Neutrophil (primary cell): ENCODE results near the gene SRRM5.

Source experiments
- H3K27ac ChIP-seq: fragments of 200-600 bp; sonication (generic); 2 replicates; pipeline ENCODE4 v1.5.1; 2016; ENCODE audit warnings: mild to moderate bottlenecking, moderate library complexity
- H3K27me3 ChIP-seq: fragments of 200-600 bp; sonication (generic); 2 replicates; pipeline ENCODE4 v1.6.0; 2016; ENCODE audit warnings: mild to moderate bottlenecking
- H3K36me3 ChIP-seq: fragments of 200-600 bp; sonication (generic); 2 replicates; pipeline ENCODE4 v1.5.1; 2017
- H3K4me1 ChIP-seq, 2 experiments: fragments of 200-600 bp in 1 of 2; sonication (generic) in 1 of 2; 1 replicate in 1 of 2; 2 replicates in 1 of 2; pipeline versions ENCODE4 v1.5.1 to v1.6.1; 2013 to 2016; ENCODE audit warnings: low read depth in 1 of 2, low read length in 1 of 2, mild to moderate bottlenecking in 1 of 2, moderate library complexity in 1 of 2; ENCODE audit not compliant: control insufficient read depth in 1 of 2, insufficient read depth in 1 of 2
- H3K4me3 ChIP-seq, 2 experiments: fragments of 200-600 bp in 1 of 2; sonication (generic) in 1 of 2; 1 replicate in 1 of 2; 2 replicates in 1 of 2; pipeline ENCODE4 v1.5.1; 2013 to 2016; ENCODE audit warnings: low read depth in 1 of 2, low read length in 1 of 2, mild to moderate bottlenecking in 1 of 2, moderate library complexity in 1 of 2
- H3K9me3 ChIP-seq: fragments of 200-600 bp; sonication (generic); 2 replicates; pipeline ENCODE4 v1.5.1; 2016
- TF ChIP-seq, protein P1 (sequence below): fragments of 200-600 bp; sonication (generic); IDR thresholded peaks from 2 replicates; pipeline ENCODE4 v1.5.1; 2016; ENCODE audit warnings: antibody characterized with exemption

The SRRM5 gene

DNA sequence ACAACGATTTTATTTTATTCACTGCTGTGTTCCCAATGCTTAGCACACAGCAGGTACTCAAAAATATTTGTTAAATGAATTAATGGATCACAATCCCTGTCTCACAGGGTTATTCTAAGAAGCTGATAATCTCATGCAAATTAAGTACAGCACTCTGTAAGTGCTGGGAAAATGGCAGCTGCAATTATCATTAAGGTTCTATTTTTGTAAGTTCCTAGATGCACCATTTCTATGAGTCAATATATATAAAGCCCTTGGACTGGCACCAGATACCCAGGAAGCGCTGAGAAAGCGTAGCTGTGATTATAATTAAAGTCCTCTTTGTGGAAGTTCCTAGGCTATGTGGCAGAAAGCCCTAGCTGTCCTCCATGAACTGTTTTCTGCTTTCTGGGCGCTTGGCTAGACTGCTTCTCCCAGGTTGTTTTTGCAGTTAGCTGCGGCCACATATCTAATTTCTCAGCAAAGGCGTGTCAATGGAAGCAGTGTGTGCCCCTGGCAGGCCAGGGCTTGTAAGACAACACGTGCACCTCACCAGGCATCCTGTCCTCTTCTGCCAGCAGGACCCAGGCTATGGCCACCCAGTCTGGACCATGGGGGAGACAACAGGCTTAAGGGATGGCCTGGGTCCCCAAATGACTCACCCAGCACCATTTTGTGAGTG, 5.2 kb upstream of the SRRM5 start:
- no peaks in the 10 kb centered on the region for H3K9me3 ChIP-seq
- H3K27ac ChIP-seq, result no peak overlapping the region
- H3K36me3 ChIP-seq, result peaks cover 12% of the 10 kb centered on the region
- no peaks in the 10 kb centered on the region for H3K27me3 ChIP-seq
- TF ChIP-seq, protein P1, sequence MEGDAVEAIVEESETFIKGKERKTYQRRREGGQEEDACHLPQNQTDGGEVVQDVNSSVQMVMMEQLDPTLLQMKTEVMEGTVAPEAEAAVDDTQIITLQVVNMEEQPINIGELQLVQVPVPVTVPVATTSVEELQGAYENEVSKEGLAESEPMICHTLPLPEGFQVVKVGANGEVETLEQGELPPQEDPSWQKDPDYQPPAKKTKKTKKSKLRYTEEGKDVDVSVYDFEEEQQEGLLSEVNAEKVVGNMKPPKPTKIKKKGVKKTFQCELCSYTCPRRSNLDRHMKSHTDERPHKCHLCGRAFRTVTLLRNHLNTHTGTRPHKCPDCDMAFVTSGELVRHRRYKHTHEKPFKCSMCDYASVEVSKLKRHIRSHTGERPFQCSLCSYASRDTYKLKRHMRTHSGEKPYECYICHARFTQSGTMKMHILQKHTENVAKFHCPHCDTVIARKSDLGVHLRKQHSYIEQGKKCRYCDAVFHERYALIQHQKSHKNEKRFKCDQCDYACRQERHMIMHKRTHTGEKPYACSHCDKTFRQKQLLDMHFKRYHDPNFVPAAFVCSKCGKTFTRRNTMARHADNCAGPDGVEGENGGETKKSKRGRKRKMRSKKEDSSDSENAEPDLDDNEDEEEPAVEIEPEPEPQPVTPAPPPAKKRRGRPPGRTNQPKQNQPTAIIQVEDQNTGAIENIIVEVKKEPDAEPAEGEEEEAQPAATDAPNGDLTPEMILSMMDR, result no peak
- no peak overlapping the region for H3K4me3 ChIP-seq
- H3K4me1 ChIP-seq, result peaks cover 0 to 4% of the 10 kb centered on the region in 2 experiments

DNA sequence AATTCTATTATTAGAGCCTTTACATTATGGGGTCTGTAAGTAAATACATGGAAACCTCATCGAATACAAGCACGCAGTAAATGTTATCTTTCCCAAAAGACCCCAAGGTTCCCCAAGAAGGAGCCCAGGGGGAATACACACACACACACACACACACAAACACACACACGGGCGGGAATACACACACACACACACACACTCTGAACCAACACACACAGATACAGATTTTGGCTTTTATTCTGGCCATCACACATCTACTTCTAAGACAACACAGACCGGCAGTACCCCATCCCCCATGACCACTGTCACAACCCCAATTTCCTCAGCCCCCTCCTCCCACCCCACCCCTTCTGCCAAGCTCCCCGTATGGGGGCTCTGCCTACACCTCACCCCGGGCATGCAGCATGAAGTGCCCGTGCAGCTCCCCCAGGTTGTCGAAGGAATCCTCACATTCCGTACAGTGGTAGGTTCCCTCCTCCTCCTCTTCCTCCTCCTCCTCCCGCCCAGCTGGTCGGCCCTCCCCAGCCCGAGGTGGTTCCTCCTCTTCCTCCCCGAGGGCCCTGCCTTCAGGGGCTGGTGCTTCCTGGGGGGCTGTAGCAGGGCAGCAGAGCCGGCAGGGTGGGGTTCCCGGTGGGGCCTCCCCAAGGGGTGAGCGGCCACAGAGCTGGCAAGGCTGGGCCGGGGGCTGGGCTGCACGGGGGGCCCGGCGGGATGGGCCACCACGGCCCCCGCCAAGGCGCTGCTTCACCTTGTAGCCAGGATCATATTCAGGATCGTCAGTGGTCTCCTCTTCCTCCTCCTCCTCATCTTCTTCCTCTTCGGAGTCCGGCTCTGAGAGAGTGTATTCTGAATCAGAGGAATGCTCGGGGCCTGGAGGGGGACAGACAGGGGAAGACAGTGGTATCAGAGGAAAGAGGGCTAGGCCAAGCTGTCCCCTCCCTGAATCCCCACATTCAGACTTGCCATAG, 4.4 kb upstream of the SRRM5 start:
- no peaks in the 10 kb centered on the region for H3K27me3 ChIP-seq
- peaks cover 0 to 4% of the 10 kb centered on the region in 2 experiments for H3K4me1 ChIP-seq
- H3K27ac ChIP-seq, result no peak overlapping the region
- no peak overlapping the region for H3K4me3 ChIP-seq
- peaks cover 5% of the 10 kb centered on the region for H3K36me3 ChIP-seq
- no peaks in the 10 kb centered on the region for H3K9me3 ChIP-seq
- TF ChIP-seq, protein P1, result no peak

DNA sequence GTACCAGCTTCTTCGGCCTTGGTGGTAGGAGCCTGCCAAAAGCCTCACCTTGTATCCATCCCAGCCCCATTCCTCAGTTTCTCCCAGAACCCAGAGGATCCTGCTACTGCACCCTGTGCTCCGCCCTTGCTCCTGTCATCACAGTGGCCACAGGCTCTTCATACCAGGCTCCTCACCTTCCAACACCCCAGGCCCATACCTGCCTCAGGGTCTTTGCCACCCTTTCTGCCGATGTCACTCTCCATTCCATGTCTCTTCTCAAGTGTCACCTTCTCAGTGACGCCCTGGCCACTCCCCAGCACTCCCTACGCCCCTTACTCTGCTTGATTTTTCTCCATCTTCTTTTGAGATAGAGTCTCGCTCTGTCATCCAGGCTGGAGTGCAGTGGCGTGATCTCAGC, 2.0 kb upstream of the SRRM5 start:
- no peak overlapping the region for H3K4me3 ChIP-seq
- no peaks in the 10 kb centered on the region for H3K36me3 ChIP-seq
- no peak overlapping the region for H3K27ac ChIP-seq
- H3K27me3 ChIP-seq, result no peaks in the 10 kb centered on the region
- peaks cover 0 to 4% of the 10 kb centered on the region in 2 experiments for H3K4me1 ChIP-seq
- H3K9me3 ChIP-seq, result no peaks in the 10 kb centered on the region
- TF ChIP-seq, protein P1, result no peak

DNA sequence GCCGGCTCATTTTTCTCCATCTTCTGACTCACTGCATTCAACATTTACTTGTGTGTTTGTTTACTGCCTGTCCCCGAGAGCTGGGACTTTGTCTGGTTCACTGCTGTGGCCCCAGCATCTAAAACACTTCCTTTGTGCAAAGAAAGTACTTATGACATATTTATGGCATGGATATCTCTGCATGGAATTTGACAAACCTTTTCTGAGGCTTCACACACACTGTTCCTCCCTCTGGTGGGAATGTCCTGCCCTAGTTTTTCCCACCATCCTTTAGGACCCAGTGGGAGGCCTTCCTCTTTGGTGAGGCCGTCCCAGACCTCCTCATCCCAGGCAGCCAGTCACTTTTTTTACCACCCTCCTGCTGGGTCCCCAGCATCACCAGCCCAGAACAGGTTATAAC, 1.4 kb upstream of the SRRM5 start:
- no peak overlapping the region for H3K27ac ChIP-seq
- H3K4me1 ChIP-seq, result peaks cover 0 to 4% of the 10 kb centered on the region in 2 experiments
- TF ChIP-seq, protein P1, result no peak
- H3K36me3 ChIP-seq, result no peaks in the 10 kb centered on the region
- no peaks in the 10 kb centered on the region for H3K9me3 ChIP-seq
- no peaks in the 10 kb centered on the region for H3K27me3 ChIP-seq
- H3K4me3 ChIP-seq, result no peak overlapping the region

DNA sequence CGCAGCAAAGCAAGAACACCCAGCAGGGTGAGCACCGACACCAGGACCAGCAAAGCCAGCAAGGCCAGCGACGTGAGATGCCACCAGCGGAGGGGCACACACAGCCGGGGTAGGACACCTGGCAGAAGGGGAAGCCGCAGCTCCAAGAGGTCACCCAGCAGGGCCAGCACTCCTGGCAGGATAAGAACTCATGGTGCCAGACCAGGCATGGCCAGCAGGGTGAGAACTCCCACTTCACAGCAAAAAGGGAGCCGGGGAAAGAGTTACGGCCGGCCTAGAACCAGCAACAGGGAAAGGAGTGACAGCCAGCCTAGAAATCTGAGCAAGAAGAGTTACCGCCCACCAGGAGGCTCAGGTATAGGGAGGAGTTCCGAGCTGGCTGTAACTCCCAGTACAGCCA, 486 bp downstream of the SRRM5 start:
- Histone ChIP-seq H3K27ac (no peak overlapping the region), H3K4me1 (peaks cover 0 to 4% of the 10 kb centered on the region in 2 experiments), H3K27me3 (no peaks in the 10 kb centered on the region), H3K9me3 (no peaks in the 10 kb centered on the region), H3K4me3 (no peak overlapping the region), H3K36me3 (no peaks in the 10 kb centered on the region)
- TF ChIP-seq, protein P1, result no peak
